Fibroblast of lung (primary cell): ENCODE results near the gene HDAC4. TPM values are rescaled to one million over a fixed set of nuclear protein-coding genes. Genes with fewer than 3 reads are reported as not detected.

Experiments
- DNase-seq, 2 donors: peaks; one replicate each; pipeline versions ENCODE4 v3.0.0 to v3.0.0-alpha.2; 2010; ENCODE audit warnings: low read depth in 2 of 2
- H2AFZ ChIP-seq: 2 replicates; pipeline ENCODE4 v1.5.1; 2012; ENCODE audit warnings: low read length, control low read depth, inconsistent platforms
- H3K27ac ChIP-seq: 2 replicates; pipeline ENCODE4 v1.5.1; 2011; ENCODE audit warnings: low read length, control low read depth; ENCODE audit not compliant: insufficient read depth
- H3K27me3 ChIP-seq: 2 replicates; pipeline ENCODE4 v1.5.1; 2011; ENCODE audit warnings: mild to moderate bottlenecking, low read length; ENCODE audit not compliant: control insufficient read depth, insufficient read depth
- H3K36me3 ChIP-seq: 2 replicates; pipeline ENCODE4 v1.5.1; 2011; ENCODE audit warnings: low read length; ENCODE audit not compliant: control insufficient read depth, insufficient read depth
- H3K4me1 ChIP-seq: 2 replicates; pipeline ENCODE4 v1.5.1; 2011; ENCODE audit warnings: low read length; ENCODE audit not compliant: control insufficient read depth, insufficient read depth; ENCODE audit errors: extremely low read depth
- H3K4me2 ChIP-seq: 2 replicates; pipeline ENCODE4 v1.5.1; 2011; ENCODE audit warnings: low read length, control low read depth; ENCODE audit not compliant: insufficient read depth; ENCODE audit errors: extremely low read depth
- H3K4me3 ChIP-seq, 4 experiments: fragments of 200-600 bp in 1 of 4; sonication (generic) in 1 of 4; replicated peaks in 1 of 4; 2 replicates each; pipeline ENCODE4 v1.5.1; 2011 to 2016; ENCODE audit warnings: low read length in 4 of 4, low read depth in 3 of 4, mild to moderate bottlenecking in 3 of 4, control low read depth in 2 of 4, inconsistent platforms in 1 of 4, mixed read lengths in 1 of 4; ENCODE audit not compliant: insufficient read depth in 1 of 4; ENCODE audit errors: control extremely low read depth in 1 of 4
- H3K79me2 ChIP-seq: 2 replicates; pipeline ENCODE4 v1.5.1; 2012; ENCODE audit warnings: mild to moderate bottlenecking, low read length, inconsistent platforms; ENCODE audit not compliant: control insufficient read depth, insufficient read depth
- H3K9ac ChIP-seq: 2 replicates; pipeline ENCODE4 v1.5.1; 2011; ENCODE audit warnings: mild to moderate bottlenecking, low read length, control low read depth; ENCODE audit not compliant: insufficient read depth
- H3K9me3 ChIP-seq: 2 replicates; pipeline ENCODE4 v1.5.1; 2012; ENCODE audit warnings: low read depth, low read length; ENCODE audit not compliant: control insufficient read depth, insufficient read depth
- H4K20me1 ChIP-seq: 2 replicates; pipeline ENCODE4 v1.5.1; 2011; ENCODE audit warnings: low read length; ENCODE audit not compliant: control insufficient read depth, insufficient read depth; ENCODE audit errors: extremely low read depth
- EZH2 ChIP-seq: IDR thresholded peaks from 2 replicates; pipeline ENCODE4 v1.5.1; 2012; ENCODE audit warnings: low read length, control low read depth, mild to moderate bottlenecking; ENCODE audit errors: missing control alignments
- polyA plus RNA-seq, 2 donors: library from polyadenylated mRNA; depleted of rRNA in 1 of 2; stranded (reverse) in 1 of 2; unstranded in 1 of 2; fragments of >200 nt; gene quantifications; 2 replicates each; pipeline ENCODE4 v1.2.1, GENCODE V29; 2011 to 2012; ENCODE audit warnings: missing spikeins in 1 of 2
- total RNA-seq: library from RNA; depleted of rRNA; stranded (reverse); fragments of >200 nt; gene quantifications from 2 replicates; pipeline ENCODE4 v1.2.1, GENCODE V29; 2014
- TF ChIP-seq, protein P1 (sequence below), 2 donors: IDR thresholded peaks in 1 of 2; conservative IDR thresholded peaks in 1 of 2; 1 replicate in 1 of 2; 2 replicates in 1 of 2; pipeline ENCODE4 v1.5.1; 2011 to 2012; ENCODE audit warnings: low read length in 2 of 2, control low read depth in 1 of 2, inconsistent platforms in 1 of 2, low read depth in 1 of 2, mild to moderate bottlenecking in 1 of 2

Gene HDAC4
- total and polyA plus RNA-seq, 2 donors (not counting 1 experiment from before 2014, with no cell fraction given), result 7.4 to 19.8 TPM

DNA sequence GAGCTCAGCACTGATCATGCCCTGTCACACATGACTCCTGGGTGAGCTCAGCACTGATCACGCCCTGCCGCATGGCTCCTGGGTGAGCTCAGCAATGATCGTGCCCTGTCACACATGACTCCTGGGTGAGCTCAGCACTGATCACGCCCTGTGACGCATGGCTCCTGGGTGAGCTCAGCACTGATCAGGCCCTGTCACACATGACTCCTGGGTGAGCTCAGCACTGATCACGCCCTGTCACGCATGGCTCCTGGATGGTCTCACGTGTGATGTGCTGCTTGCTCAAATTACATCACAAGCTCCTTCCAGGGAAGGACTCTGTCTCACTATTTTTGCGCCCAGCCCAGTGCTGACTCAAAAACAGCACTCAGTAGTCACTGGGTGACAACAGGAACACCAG, 258.0 kb downstream of the HDAC4 start:
- H3K9ac ChIP-seq, result no peak overlapping the region
- peaks cover 2% of the 10 kb centered on the region for H3K36me3 ChIP-seq
- no peaks in the 10 kb centered on the region for H3K4me1 ChIP-seq
- DNase-seq, result peak in 1 of 2 donors; percentile 2
- H3K4me2 ChIP-seq, result no peak overlapping the region
- no peaks in the 10 kb centered on the region for H3K79me2 ChIP-seq
- H3K27ac ChIP-seq, result no peak overlapping the region
- no peaks in the 10 kb centered on the region for H3K9me3 ChIP-seq
- TF ChIP-seq, protein P1, sequence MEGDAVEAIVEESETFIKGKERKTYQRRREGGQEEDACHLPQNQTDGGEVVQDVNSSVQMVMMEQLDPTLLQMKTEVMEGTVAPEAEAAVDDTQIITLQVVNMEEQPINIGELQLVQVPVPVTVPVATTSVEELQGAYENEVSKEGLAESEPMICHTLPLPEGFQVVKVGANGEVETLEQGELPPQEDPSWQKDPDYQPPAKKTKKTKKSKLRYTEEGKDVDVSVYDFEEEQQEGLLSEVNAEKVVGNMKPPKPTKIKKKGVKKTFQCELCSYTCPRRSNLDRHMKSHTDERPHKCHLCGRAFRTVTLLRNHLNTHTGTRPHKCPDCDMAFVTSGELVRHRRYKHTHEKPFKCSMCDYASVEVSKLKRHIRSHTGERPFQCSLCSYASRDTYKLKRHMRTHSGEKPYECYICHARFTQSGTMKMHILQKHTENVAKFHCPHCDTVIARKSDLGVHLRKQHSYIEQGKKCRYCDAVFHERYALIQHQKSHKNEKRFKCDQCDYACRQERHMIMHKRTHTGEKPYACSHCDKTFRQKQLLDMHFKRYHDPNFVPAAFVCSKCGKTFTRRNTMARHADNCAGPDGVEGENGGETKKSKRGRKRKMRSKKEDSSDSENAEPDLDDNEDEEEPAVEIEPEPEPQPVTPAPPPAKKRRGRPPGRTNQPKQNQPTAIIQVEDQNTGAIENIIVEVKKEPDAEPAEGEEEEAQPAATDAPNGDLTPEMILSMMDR (conservative IDR thresholded peaks at IDR 0.05 in 1 of 2, IDR thresholded peaks at IDR 0.05 in 1 of 2; ENCODE audit: low read depth in 1 of 2, low read length in 2 of 2), result no peak
- no peak for TF ChIP-seq EZH2
- H2AFZ ChIP-seq, result no peak overlapping the region
- H3K27me3 ChIP-seq, result no peaks in the 10 kb centered on the region
- H4K20me1 ChIP-seq, result no peaks in the 10 kb centered on the region
- H3K4me3 ChIP-seq, result no peak overlapping the region

DNA sequence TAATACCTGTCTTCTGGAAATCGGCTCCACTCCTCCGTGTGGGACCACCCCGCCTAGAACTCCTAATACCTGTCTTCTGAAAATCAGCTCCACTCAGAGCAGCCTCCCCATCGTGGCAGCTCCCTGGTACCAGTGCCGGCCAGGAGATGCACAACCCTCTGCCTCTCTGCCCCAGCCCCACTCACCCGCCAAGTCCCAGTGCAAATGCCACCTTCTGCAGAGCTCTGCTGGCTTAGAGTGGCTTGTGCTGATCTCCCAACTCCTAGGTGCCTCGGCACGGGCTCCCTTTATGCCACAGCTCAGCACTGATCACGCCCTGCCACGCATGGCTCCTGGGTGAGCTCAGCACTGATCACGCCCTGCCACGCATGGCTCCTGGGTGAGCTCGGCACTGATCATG, 258.5 kb downstream of the HDAC4 start:
- Histone ChIP-seq H3K36me3 (peaks cover 2% of the 10 kb centered on the region), H3K79me2 (no peaks in the 10 kb centered on the region), H3K27me3 (no peaks in the 10 kb centered on the region), H3K4me3 (no peak overlapping the region), H2AFZ (no peak overlapping the region), H3K4me2 (no peak overlapping the region), H3K27ac (no peak overlapping the region), H4K20me1 (no peaks in the 10 kb centered on the region), H3K9ac (no peak overlapping the region), H3K9me3 (no peaks in the 10 kb centered on the region), H3K4me1 (no peaks in the 10 kb centered on the region)
- TF ChIP-seq EZH2, result no peak
- TF ChIP-seq, protein P1 (conservative IDR thresholded peaks at IDR 0.05 in 1 of 2, IDR thresholded peaks at IDR 0.05 in 1 of 2; ENCODE audit: low read depth in 1 of 2, low read length in 2 of 2), result no peak
- no peak for DNase-seq

DNA sequence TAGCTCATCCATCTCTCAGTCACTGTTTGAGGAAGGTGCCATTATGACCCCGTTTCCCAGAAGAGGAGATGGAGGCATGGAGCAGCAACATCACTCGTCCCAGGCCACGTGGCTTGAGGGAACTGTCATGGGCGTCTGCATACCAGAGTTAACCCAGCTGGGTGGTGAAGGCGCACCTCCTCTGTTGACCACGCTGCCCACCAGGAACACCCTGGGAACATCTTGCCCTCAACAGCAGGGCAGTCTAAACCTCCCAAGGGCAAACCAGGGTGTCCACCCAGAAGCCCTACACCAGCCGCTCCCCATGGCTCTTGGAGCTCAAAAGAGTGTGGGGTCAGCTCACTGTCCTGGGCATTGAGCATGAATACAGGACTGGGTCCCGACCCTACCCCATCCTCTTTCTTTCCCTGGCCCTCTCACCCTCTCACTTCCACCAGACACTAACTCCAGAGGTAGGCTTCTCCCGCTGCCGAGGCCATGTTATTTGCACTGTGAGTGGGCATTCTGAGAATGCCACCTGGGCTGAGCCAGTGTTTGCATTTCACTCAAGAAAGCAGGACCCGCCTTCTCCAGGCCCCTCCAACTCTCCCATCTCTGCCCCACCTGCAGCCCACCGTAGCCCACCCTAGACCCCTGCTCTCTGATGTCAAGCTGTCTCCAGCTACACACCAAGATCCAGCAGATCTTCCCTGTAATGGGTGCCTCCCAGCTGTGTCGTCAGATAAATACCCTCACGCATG, 259.6 kb downstream of the HDAC4 start:
- TF ChIP-seq, protein P1 (conservative IDR thresholded peaks at IDR 0.05 in 1 of 2, IDR thresholded peaks at IDR 0.05 in 1 of 2; ENCODE audit: low read depth in 1 of 2, low read length in 2 of 2), result no peak
- TF ChIP-seq EZH2, result no peak
- no peak overlapping the region for H3K4me2 ChIP-seq
- H3K36me3 ChIP-seq, result peaks cover 2% of the 10 kb centered on the region
- H2AFZ ChIP-seq, result no peak overlapping the region
- no peaks in the 10 kb centered on the region for H3K4me1 ChIP-seq
- H3K79me2 ChIP-seq, result no peaks in the 10 kb centered on the region
- H3K4me3 ChIP-seq, result no peak overlapping the region
- no peaks in the 10 kb centered on the region for H3K27me3 ChIP-seq
- no peak overlapping the region for H3K9ac ChIP-seq
- no peaks in the 10 kb centered on the region for H3K9me3 ChIP-seq
- no peaks in the 10 kb centered on the region for H4K20me1 ChIP-seq
- DNase-seq, result no peak
- no peak overlapping the region for H3K27ac ChIP-seq
